ENCODE data around the gene PSMA7. TPM values are rescaled to one million over a fixed set of nuclear protein-coding genes. Genes with fewer than 3 reads are reported as not detected.

Gene PSMA7
- polyA plus RNA-seq, 1 of the 3 experiments (the other 2 are of a cell fraction) = 801 TPM

GRCh38 chr20:62167474-62167873, 24.3 kb upstream of the PSMA7 start:
- Histone ChIP-seq H4K20me1 (ENCODE audit: insufficient read depth) (no peaks in the 10 kb centered on the region), H3K9me2 (no peaks in the 10 kb centered on the region), H3K27ac (ENCODE audit: low read depth in 2 of 2, low read length in 1 of 2) (no peak overlapping the region), H3K4me3 (ENCODE audit: low read depth in 2 of 2, low read length in 1 of 2) (no peak overlapping the region), H3K9ac (no peak overlapping the region), H3K27me3 (ENCODE audit: insufficient read depth) (no peaks in the 10 kb centered on the region), H2AFZ (ENCODE audit: low read depth) (no peak overlapping the region), H3K4me2 (no peak overlapping the region), H3K4me1 (ENCODE audit: control insufficient read depth in 1 of 2, insufficient read depth in 2 of 2, low read depth in 1 of 2, low read length in 1 of 2) (no peaks in the 10 kb centered on the region), H3K79me2 (ENCODE audit: insufficient read depth) (no peaks in the 10 kb centered on the region), H3K9me3 (no peaks in the 10 kb centered on the region), H3F3A (replicated peaks; ENCODE audit: insufficient read depth) (no peaks in the 10 kb centered on the region), H3K36me3 (replicated peaks in 1 of 2; ENCODE audit: control insufficient read depth in 1 of 2, insufficient read depth in 2 of 2, low read length in 1 of 2) (peaks cover 3 to 37% of the 10 kb centered on the region in 2 experiments)
- DNase-seq = no peak
- CTCF ChIA-PET = interaction anchor here (0.9 kb wide), 1 partner anchor 10 kb away, joined by 4 read pairs; no protein-coding TSS in a partner anchor
- TF ChIP-seq ELF1 (IDR thresholded peaks at IDR 0.05) = no peak
- no peak for TF ChIP-seq SIN3A (IDR thresholded peaks at IDR 0.05; ENCODE audit: borderline replicate concordance, low read depth, low read length)
- no peak for TF ChIP-seq RCOR1 (IDR thresholded peaks at IDR 0.05; ENCODE audit: low read length)
- TF ChIP-seq RFX5 (IDR thresholded peaks at IDR 0.05; ENCODE audit: low read length) = no peak
- POLR2A ChIA-PET = interaction anchor here (0.6 kb wide), 1 partner anchor 41 kb away, joined by 4 read pairs; no protein-coding TSS in a partner anchor
- WGBS (ENCODE audit: low lambda C conversion rate) = 89% methylated on average over 5 of the region's 6 CpGs

GRCh38 chr20:62165762-62166399, 22.7 kb upstream of the PSMA7 start:
- Histone ChIP-seq H3K36me3 (replicated peaks in 1 of 2; ENCODE audit: control insufficient read depth in 1 of 2, insufficient read depth in 2 of 2, low read length in 1 of 2) (peaks cover 0 to 40% of the 10 kb centered on the region in 2 experiments), H3K9me2 (no peaks in the 10 kb centered on the region), H4K20me1 (ENCODE audit: insufficient read depth) (no peaks in the 10 kb centered on the region), H3K4me2 (no peak overlapping the region), H3F3A (replicated peaks; ENCODE audit: insufficient read depth) (no peaks in the 10 kb centered on the region), H3K27me3 (ENCODE audit: insufficient read depth) (no peaks in the 10 kb centered on the region), H3K4me1 (ENCODE audit: control insufficient read depth in 1 of 2, insufficient read depth in 2 of 2, low read depth in 1 of 2, low read length in 1 of 2) (no peaks in the 10 kb centered on the region), H2AFZ (ENCODE audit: low read depth) (no peak overlapping the region), H3K27ac (ENCODE audit: low read depth in 2 of 2, low read length in 1 of 2) (no peak overlapping the region), H3K79me2 (ENCODE audit: insufficient read depth) (no peaks in the 10 kb centered on the region), H3K9ac (no peak overlapping the region), H3K4me3 (ENCODE audit: low read depth in 2 of 2, low read length in 1 of 2) (no peak overlapping the region), H3K9me3 (no peaks in the 10 kb centered on the region)
- TF ChIP-seq NFIC (IDR thresholded peaks at IDR 0.05; ENCODE audit: borderline replicate concordance) = no peak
- TF ChIP-seq IRF3 (IDR thresholded peaks at IDR 0.05; ENCODE audit: low read depth, low read length) = no peak
- no peak for TF ChIP-seq EZH2phosphoT487 (IDR thresholded peaks at IDR 0.05; ENCODE audit: borderline replicate concordance, low read depth)
- TF ChIP-seq JUND (IDR thresholded peaks at IDR 0.05) = no peak
- no peak for TF ChIP-seq RFX5 (IDR thresholded peaks at IDR 0.05; ENCODE audit: low read length)
- TF ChIP-seq USF1 (IDR thresholded peaks at IDR 0.05; ENCODE audit: borderline replicate concordance, low read depth) = no peak
- TF ChIP-seq USF2 (IDR thresholded peaks at IDR 0.05; ENCODE audit: borderline replicate concordance, low read depth, low read length) = no peak
- TF ChIP-seq CTCF (IDR thresholded peaks at IDR 0.05) = no peak
- no peak for TF ChIP-seq YY1 (IDR thresholded peaks at IDR 0.05; ENCODE audit: low read depth)
- TF ChIP-seq ZBTB33 (IDR thresholded peaks at IDR 0.05; ENCODE audit: borderline replicate concordance, low read depth) = no peak
- TF ChIP-seq ELF1 (IDR thresholded peaks at IDR 0.05) = no peak
- TF ChIP-seq FOXJ3 (CRISPR knock-in tag; IDR thresholded peaks at IDR 0.05) = no peak
- no peak for TF ChIP-seq RAD21 (IDR thresholded peaks at IDR 0.05; ENCODE audit: low read length)
- no peak for TF ChIP-seq POLR2AphosphoS5 (IDR thresholded peaks at IDR 0.05; ENCODE audit: low read depth, low read length)
- DNase-seq = no peak
- WGBS (ENCODE audit: low lambda C conversion rate) = 91% methylated on average over 16 of the region's 25 CpGs
- CTCF ChIA-PET = no interaction called here
- POLR2A ChIA-PET = no interaction called here
